HG02759 (cell line): ENCODE measurements around the gene MGME1.
A peak's percentile ranks its signal among the peaks of the same experiment; 100 is the strongest.

Source experiments
- ATAC-seq: cut with Tn5 transposase; IDR thresholded peaks from one replicate; pipeline ENCODE4 v1.9.1; 2021; ENCODE audit warnings: mild to moderate bottlenecking, moderate library complexity; ENCODE audit not compliant: unreplicated experiment

Gene MGME1

GRCh38 chr20:17968366-17969277, at the start of gene MGME1, which contains the start of gene SNX5:
Gene MGME1, plus strand, starts transcription at chr20:17969018. Its CDS starts 842 bp downstream, at chr20:17969860.
Gene SNX5, minus strand, starts transcription at chr20:17968794. Its CDS starts 369 bp downstream, at chr20:17968425.
- ATAC-seq = peak; percentile 81

GRCh38 chr20:17919149-17919548, 49.7 kb upstream of the MGME1 start:
- no peak for ATAC-seq

GRCh38 chr20:17921774-17922173, 47.0 kb upstream of the MGME1 start:
- ATAC-seq = no peak

- ATAC-seq = no peak
Measured at GRCh38 chr20:17925141-17925939, 43.5 kb upstream of the MGME1 start.

GRCh38 chr20:17925940-17926300, 42.9 kb upstream of the MGME1 start:
- no peak for ATAC-seq

GRCh38 chr20:17928211-17928611, 40.6 kb upstream of the MGME1 start:
- ATAC-seq = no peak

GRCh38 chr20:17928633-17929311, 40.0 kb upstream of the MGME1 start:
- ATAC-seq = no peak

GRCh38 chr20:17931513-17931912, 37.3 kb upstream of the MGME1 start:
- ATAC-seq = no peak

GRCh38 chr20:17932396-17932795, 36.4 kb upstream of the MGME1 start:
- ATAC-seq = no peak

GRCh38 chr20:17933121-17933520, 35.7 kb upstream of the MGME1 start:
- ATAC-seq = no peak

- ATAC-seq = no peak
Measured at GRCh38 chr20:17933711-17934110, 35.1 kb upstream of the MGME1 start.

- ATAC-seq = no peak
Measured at GRCh38 chr20:17934141-17934862, 34.5 kb upstream of the MGME1 start.

- no peak for ATAC-seq
Measured at GRCh38 chr20:17935186-17935585, 33.6 kb upstream of the MGME1 start.

GRCh38 chr20:17935761-17936160, 33.1 kb upstream of the MGME1 start:
- no peak for ATAC-seq

- ATAC-seq = no peak
Measured at GRCh38 chr20:17936286-17936760, 32.5 kb upstream of the MGME1 start.

GRCh38 chr20:17936761-17937732, 31.8 kb upstream of the MGME1 start:
- ATAC-seq = no peak

- ATAC-seq = peak; percentile 83
Measured at GRCh38 chr20:17938871-17939619, 29.8 kb upstream of the MGME1 start.

GRCh38 chr20:17939622-17940223, 29.1 kb upstream of the MGME1 start:
- no peak for ATAC-seq
